ENCODE results near the gene RNU1-2.
"Not testable (repeated sequence)": the region's sequence is repeated elsewhere in the genome, so short reads cannot be mapped to it uniquely, and the experiment has no call there.

- not testable (repeated sequence) for TF ChIP-seq CTCF (conservative IDR thresholded peaks at IDR 0.05; ENCODE audit: low read depth, low read length); EZH2 (IDR thresholded peaks at IDR 0.05; ENCODE audit: borderline replicate concordance, low read depth, low read length, poor library complexity, severe bottlenecking)
Measured at GRCh38 chr1:16895233-16895597, 565 bp upstream of the RNU1-2 start.
